Central memory CD8-positive, alpha-beta T cell (primary cell): Measurements from ENCODE around the gene SKI.

Source experiments
- ATAC-seq: fragments of 150-1000 bp; cut with Tn5 transposase; replicated peaks from 2 replicates; pipeline ENCODE4 v1.10.0; 2022; ENCODE audit warnings: mild to moderate bottlenecking, moderate FRiP score, moderate number of reproducible peaks; ENCODE audit not compliant: poor library complexity, severe bottlenecking; ENCODE audit errors: extremely low read depth
- DNase-seq, 2 donors: peaks; one replicate each; pipeline ENCODE4 v3.0.0; 2021; ENCODE audit warnings: low spot score in 2 of 2
- H3K27ac Mint-ChIP-seq: one replicate; pipeline ENCODE4 v1.8.0; 2022; ENCODE audit warnings: low read depth, mild to moderate bottlenecking, moderate library complexity, mixed read lengths
- H3K27me3 Mint-ChIP-seq: one replicate; pipeline ENCODE4 v1.8.0; 2022; ENCODE audit warnings: mixed read lengths
- H3K36me3 Mint-ChIP-seq: one replicate; pipeline ENCODE4 v1.8.0; 2022; ENCODE audit warnings: mild to moderate bottlenecking, moderate library complexity, mixed read lengths; ENCODE audit not compliant: insufficient read depth
- H3K4me1 Mint-ChIP-seq: one replicate; pipeline ENCODE4 v1.8.0; 2022; ENCODE audit warnings: mixed read lengths
- H3K4me3 Mint-ChIP-seq: one replicate; pipeline ENCODE4 v1.8.0; 2022; ENCODE audit warnings: mild to moderate bottlenecking, moderate library complexity, mixed read lengths
- H3K9me3 Mint-ChIP-seq: one replicate; pipeline ENCODE4 v1.8.0; 2022; ENCODE audit warnings: mixed read lengths

Gene SKI

GRCh38 chr1:2316451-2316961 lies 88.4 kb downstream of the SKI start:
- Mint-ChIP-seq H3K9me3 (no peaks in the 10 kb centered on the region), H3K36me3 (peaks cover 5% of the 10 kb centered on the region), H3K27me3 (no peaks in the 10 kb centered on the region), H3K4me3 (no peak overlapping the region), H3K4me1 (peaks cover 12% of the 10 kb centered on the region), H3K27ac (peak overlapping the region; percentile 22)
- no peak for ATAC-seq
- DNase-seq = no peak

DNA sequence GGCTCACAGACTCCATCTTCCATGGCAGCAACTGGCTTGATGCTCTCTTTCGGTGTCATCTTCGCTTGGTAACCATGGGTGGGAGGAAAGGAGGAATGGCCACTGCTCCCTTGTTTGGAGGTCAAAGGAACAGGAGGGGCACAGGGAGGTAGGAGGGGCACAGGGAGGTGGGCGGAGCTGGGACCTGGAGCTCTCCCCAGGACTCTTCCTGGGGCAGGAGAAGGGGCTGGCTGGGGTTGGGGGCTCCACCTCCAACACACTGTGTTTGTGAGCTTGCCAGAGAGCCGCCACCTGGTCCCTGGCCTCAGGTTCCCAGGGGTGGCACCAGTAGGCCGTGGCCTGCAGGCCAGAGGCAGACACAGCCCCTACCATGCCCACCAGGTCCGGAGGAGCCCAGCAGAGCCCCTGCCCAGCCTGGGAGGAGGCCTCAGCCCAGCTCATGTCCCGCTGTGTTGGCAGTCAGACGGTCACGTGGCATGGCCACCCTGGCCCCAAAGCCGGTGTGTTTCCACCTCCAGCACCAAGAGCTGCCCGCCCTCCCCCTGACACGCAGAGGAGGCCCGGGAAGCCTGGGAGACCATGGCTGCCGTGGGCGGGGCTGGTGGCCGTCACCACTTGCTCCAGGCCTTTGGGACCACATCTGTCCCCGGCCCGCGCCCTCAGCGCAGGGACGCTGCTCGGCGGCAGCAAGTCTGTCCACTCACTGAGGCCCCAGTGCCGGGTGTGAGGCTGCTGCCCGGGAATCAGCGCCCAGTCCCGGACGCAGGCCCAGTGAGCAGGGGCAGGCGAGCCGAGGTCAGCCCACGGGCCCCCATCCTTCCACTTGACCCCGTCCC lies 89.3 kb downstream of the SKI start:
- Mint-ChIP-seq H3K27me3 (no peaks in the 10 kb centered on the region), H3K4me1 (peaks cover 12% of the 10 kb centered on the region), H3K9me3 (no peaks in the 10 kb centered on the region), H3K27ac (peak overlapping the region; percentile 22), H3K4me3 (no peak overlapping the region), H3K36me3 (peaks cover 5% of the 10 kb centered on the region)
- no peak for ATAC-seq
- no peak for DNase-seq

- H3K27ac Mint-ChIP-seq = no peak overlapping the region
- H3K9me3 Mint-ChIP-seq = no peaks in the 10 kb centered on the region
- ATAC-seq = no peak
- H3K4me3 Mint-ChIP-seq = no peak overlapping the region
- H3K4me1 Mint-ChIP-seq = peaks cover 6% of the 10 kb centered on the region
- H3K36me3 Mint-ChIP-seq = peaks cover 3% of the 10 kb centered on the region
- H3K27me3 Mint-ChIP-seq = no peaks in the 10 kb centered on the region
- DNase-seq = no peak
Measured at GRCh38 chr1:2318314-2319278, 90.5 kb downstream of the SKI start.

DNA sequence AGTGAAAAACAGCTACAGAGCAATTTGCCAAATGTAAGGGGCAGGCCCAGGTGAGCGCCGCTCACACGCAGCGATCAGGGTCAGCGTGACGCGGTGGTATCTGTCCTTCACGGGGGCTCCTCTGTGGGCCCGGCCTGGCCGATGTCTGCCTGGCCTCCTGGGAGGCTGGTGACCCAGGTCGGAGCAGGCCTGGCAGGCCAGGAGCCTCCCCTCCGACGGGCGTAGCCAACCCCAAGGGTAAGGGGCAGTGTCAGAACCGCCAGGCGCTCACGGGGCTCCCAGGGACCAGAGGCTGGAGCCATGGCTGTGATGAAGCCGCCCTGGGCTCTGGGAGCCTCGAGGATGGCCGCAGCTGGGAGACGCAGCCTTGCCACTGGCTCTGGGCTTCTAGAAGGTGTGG lies 91.2 kb downstream of the SKI start:
- H3K4me1 Mint-ChIP-seq = peaks cover 4% of the 10 kb centered on the region
- ATAC-seq = no peak
- no peaks in the 10 kb centered on the region for H3K36me3 Mint-ChIP-seq
- no peak overlapping the region for H3K4me3 Mint-ChIP-seq
- H3K27ac Mint-ChIP-seq = no peak overlapping the region
- no peaks in the 10 kb centered on the region for H3K9me3 Mint-ChIP-seq
- H3K27me3 Mint-ChIP-seq = no peaks in the 10 kb centered on the region
- DNase-seq = no peak

DNA sequence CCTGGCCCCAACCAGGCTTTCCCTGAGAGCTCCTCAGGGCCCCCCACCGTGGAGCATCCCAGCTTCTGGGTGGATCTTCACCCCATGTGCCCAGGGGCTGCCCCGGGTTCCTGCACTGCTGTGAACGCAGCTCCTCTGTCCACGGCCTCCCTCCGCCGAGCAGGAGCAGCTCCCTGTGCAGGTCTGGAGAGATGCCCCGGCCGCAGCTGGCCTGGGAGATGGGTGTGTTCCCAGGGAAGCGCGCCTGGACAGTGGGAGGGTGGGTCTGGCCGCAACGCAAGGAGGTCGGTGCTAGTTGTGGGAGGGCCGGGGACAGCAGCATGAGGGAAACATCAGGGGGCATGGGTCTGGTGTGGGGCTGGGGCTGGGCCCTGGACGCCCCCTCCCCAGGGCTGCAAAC lies 91.9 kb downstream of the SKI start:
- ATAC-seq (no peak), DNase-seq (no peak)
- no peaks in the 10 kb centered on the region for H3K27me3 Mint-ChIP-seq
- H3K36me3 Mint-ChIP-seq = no peaks in the 10 kb centered on the region
- H3K4me1 Mint-ChIP-seq = peaks cover 5% of the 10 kb centered on the region
- no peaks in the 10 kb centered on the region for H3K9me3 Mint-ChIP-seq
- H3K4me3 Mint-ChIP-seq = no peak overlapping the region
- no peak overlapping the region for H3K27ac Mint-ChIP-seq

DNA sequence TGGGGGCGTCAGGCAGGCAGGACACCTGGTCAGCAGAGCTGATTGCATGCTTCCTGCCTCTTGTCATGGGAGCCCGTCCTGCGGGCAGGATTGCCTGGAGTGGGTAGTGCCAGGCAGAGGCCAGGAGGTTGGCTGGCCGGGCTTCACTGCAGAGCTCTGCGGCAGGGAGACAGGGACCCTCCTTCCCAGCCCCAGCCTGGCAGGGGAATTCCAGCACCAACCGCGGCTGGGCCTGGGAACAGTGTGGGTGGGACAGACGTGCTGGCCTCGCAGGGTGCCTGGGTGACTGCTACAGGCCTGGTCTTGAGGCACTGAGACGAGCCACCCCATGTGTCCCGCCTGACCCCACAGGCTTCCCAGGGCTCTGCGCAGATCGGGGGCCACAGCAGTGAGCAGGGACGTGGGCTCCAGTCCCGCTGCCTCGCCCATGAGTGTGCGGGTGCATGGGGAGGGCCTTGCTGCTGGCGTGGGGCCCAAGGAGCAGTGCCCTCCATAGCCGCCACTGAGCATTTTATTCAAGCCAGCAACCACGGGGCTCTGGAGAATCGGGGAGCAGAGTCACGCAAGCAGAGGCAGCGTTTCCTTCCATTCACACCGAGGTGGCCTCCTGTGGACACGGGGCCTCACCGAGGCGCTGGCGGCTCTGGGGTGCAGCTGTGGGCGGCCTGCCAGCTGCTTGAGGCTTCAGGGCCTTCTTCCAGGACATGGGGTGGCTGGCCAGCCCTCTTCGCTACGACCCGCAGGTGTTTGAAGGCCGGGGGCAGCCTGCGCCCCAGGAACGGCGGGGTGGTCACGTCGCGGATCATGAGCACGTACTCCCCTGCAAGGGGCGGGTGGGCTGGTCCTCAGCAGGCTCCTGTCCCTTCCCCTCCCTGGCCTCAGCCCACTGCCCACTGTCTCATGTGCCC lies 92.9 kb downstream of the SKI start:
- ATAC-seq = no peak
- peaks cover 5% of the 10 kb centered on the region for H3K4me1 Mint-ChIP-seq
- DNase-seq = no peak

GRCh38 chr1:2322065-2322571 lies 94.0 kb downstream of the SKI start:
- Mint-ChIP-seq H3K27ac (peak overlapping the region; percentile 46), H3K4me1 (peaks cover 7% of the 10 kb centered on the region), H3K36me3 (no peaks in the 10 kb centered on the region), H3K27me3 (peaks cover 7% of the 10 kb centered on the region), H3K4me3 (no peak overlapping the region), H3K9me3 (no peaks in the 10 kb centered on the region)
- DNase-seq = no peak
- no peak for ATAC-seq

More for the DNA sequence above, 92.9 kb downstream of the SKI start:
- Mint-ChIP-seq H3K9me3 (no peaks in the 10 kb centered on the region), H3K36me3 (no peaks in the 10 kb centered on the region), H3K27me3 (no peaks in the 10 kb centered on the region), H3K27ac (peak overlapping the region; percentile 46), H3K4me3 (no peak overlapping the region)

DNA sequence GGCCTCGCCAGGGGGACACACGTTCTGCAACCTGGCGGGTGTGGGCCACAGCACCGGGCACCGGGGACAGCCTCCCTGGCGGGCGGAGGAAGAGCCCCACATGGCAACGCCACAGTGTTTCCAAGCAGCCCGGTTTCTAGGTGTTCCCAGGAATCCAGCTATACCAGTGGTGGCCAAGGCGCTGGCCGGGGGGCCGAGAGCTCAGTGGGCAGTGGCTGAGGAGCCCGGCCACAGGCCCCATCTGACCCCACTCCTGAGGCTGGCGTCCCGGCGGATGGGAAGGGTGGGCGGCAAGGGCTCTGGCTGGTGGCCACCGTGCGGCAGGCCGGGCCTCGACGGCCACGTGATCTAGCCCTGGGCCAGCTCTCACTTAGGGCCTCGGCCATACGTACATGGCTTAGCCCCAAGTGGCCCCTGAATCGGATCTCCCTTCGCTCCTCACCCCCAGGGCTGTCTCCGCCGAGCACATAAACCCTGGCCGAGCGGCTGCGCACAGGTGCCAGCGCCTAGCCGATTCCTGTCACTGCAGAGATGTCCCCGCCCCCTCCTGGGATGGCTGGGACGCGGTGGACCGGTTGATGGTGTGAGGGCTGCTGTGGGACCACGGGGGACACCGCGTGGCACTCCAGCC lies 94.6 kb downstream of the SKI start:
- Mint-ChIP-seq H3K27ac (no peak overlapping the region), H3K9me3 (no peaks in the 10 kb centered on the region), H3K4me1 (peaks cover 11% of the 10 kb centered on the region), H3K27me3 (peaks cover 12% of the 10 kb centered on the region), H3K36me3 (no peaks in the 10 kb centered on the region), H3K4me3 (no peak overlapping the region)
- DNase-seq (no peak), ATAC-seq (no peak)

GRCh38 chr1:2323451-2323974 lies 95.4 kb downstream of the SKI start:
- peaks cover 11% of the 10 kb centered on the region for H3K4me1 Mint-ChIP-seq
- no peak overlapping the region for H3K27ac Mint-ChIP-seq
- ATAC-seq = no peak
- DNase-seq = no peak
- H3K4me3 Mint-ChIP-seq = no peak overlapping the region
- H3K9me3 Mint-ChIP-seq = no peaks in the 10 kb centered on the region
- no peaks in the 10 kb centered on the region for H3K36me3 Mint-ChIP-seq
- peaks cover 13% of the 10 kb centered on the region for H3K27me3 Mint-ChIP-seq

DNA sequence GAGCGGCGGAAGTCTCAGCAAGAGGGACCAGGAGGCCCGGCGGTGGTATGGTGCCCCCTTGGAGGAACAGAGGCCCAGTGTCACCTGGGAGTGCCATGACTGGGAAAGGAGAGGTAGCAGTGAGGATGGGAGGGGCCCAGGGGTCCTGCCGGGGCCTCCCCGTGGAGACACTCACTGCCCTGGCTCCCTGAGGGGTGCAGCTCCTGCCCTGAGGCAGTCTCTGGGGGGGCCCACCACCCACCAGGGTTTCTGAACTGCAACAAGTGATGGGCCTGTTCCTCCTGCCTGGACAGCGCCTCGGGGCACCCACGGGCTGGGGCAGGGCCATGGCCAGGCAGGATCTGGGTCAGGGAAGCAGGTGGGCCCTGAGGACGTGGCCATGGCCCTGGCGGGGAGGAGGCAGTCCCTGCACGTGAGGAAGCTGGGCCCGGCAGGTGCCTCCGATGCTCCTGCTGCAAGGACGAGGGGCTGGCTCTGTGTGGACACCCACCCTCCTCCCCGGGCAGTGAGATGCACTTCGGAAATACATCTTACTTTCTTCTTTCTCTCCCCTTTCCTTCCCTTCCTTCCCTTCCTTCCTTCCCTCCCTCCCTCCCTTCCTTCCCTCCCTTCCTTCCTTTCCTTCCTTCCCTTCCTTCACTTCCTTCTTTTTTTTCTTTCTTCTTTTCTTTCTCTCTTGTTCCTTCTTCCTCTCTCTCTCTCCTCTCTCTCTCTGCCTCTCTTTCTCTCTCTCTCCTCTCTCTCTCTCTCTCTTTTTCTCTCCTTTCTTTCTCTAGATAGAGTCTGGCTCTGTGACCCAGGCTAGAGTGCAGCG lies 96.6 kb downstream of the SKI start:
- Mint-ChIP-seq H3K4me3 (no peak overlapping the region), H3K36me3 (no peaks in the 10 kb centered on the region), H3K9me3 (no peaks in the 10 kb centered on the region), H3K27ac (peak overlapping the region; percentile 95), H3K27me3 (peaks cover 13% of the 10 kb centered on the region), H3K4me1 (peaks cover 11% of the 10 kb centered on the region)
- no peak for DNase-seq
- ATAC-seq = no peak

- Mint-ChIP-seq H3K27ac (no peak overlapping the region), H3K4me3 (no peak overlapping the region), H3K36me3 (no peaks in the 10 kb centered on the region), H3K27me3 (peaks cover 13% of the 10 kb centered on the region), H3K4me1 (peaks cover 11% of the 10 kb centered on the region), H3K9me3 (no peaks in the 10 kb centered on the region)
- no peak for DNase-seq
- ATAC-seq = no peak
Measured at GRCh38 chr1:2326524-2326923, 98.4 kb downstream of the SKI start.
